ENCODE data around the gene DMRTB1.
A peak's percentile ranks its signal among the peaks of the same experiment; 100 is the strongest.

Gene DMRTB1

GRCh38 chr1:53438427-53439336 lies 20.5 kb upstream of the DMRTB1 start:
- no peak for DNase-seq

GRCh38 chr1:53439337-53440207 lies 19.6 kb upstream of the DMRTB1 start:
- DNase-seq = no peak

DNA sequence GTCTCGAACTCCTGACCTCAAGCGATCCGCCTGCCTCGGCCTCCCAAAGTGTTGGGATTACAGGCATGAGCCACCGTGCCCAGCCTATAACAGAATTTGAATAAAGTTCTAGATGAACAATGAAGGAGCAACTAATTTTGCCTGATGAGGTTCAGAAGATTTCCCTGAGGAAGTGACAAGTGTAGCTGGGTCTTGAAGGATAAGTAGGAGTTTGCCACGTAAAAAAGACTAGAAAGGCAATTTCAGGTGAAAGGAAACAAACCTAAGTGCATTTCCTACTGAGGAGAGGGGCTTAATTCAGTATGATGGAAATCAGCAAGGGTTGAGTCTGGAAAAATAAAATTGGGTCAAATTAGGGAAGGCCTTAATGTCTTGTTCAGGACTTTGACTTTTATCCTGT lies 18.6 kb upstream of the DMRTB1 start:
- DNase-seq = no peak

- DNase-seq = peak; percentile 51
Observed at GRCh38 chr1:53442299-53442698, 16.9 kb upstream of the DMRTB1 start.

DNA sequence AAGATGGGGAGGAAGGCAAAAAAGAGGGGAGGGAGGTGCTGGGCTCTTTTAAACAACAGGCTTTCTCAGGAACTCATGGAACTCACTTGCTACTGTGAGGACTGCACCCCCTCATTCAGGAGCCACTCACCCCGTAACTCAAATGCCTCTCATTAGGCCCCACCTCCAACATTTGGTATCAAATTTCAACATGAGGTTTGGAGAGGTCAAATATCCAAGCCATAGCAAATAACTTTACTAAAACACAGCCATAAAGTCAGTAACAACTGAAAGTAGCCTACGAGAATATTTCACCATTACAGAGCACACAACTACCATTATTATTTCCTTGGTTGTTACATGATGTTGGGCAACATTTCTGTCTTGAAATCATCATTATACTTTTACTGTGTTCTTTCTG lies 13.1 kb upstream of the DMRTB1 start:
- no peak for DNase-seq

GRCh38 chr1:53447413-53447812 lies 11.8 kb upstream of the DMRTB1 start:
- DNase-seq = no peak

DNA sequence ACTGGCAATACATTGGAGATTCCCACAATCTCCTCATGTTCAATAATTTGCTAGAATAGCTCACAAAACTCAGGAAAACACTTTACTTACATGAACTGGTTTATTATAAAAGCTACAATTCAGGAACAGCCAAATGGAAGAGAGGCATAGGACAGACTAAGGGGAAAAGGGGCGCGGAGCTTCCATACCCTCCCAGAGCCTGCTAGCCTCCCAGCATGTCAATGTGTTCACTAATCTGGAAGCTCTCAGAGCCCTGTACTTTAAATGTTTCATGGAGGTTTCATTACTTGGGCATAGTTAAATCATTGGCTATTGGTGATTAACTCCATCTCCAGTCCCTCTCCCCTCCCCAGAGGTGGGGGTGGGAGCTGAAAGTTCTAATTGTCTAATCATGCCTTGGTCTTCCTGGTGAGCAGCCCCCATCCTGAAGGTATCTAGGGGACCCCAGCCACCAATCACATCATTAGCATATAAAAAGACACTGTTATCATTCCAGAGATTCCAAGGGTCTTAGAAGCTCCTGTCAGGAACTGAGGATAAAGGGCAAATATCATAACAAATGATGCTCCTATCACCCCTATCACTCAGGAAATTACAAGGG lies 10.9 kb upstream of the DMRTB1 start:
- DNase-seq = peak; percentile 21

- peak; percentile 71 for DNase-seq
Observed at GRCh38 chr1:53449021-53449420, 10.2 kb upstream of the DMRTB1 start.

GRCh38 chr1:53449693-53450092 lies 9.5 kb upstream of the DMRTB1 start:
- no peak for DNase-seq

DNA sequence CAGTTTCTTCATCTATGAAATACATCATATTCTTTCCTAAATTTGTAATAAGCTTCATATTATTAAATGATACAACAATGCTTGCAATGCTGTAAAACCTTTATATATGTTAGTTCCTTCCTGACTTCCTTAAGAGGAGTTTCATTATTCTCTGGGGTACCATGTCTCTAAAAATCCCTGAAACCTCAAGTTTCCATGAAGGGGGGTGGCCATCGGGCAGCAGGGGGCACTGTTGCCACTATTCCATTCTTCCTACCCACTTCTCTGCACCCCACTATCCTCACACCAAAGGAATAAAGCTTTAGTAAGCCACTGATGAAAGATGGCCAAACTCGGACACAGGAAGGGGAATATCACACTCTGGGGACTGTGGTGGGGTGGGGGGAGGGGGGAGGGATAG lies 9.0 kb upstream of the DMRTB1 start:
- DNase-seq = no peak

DNA sequence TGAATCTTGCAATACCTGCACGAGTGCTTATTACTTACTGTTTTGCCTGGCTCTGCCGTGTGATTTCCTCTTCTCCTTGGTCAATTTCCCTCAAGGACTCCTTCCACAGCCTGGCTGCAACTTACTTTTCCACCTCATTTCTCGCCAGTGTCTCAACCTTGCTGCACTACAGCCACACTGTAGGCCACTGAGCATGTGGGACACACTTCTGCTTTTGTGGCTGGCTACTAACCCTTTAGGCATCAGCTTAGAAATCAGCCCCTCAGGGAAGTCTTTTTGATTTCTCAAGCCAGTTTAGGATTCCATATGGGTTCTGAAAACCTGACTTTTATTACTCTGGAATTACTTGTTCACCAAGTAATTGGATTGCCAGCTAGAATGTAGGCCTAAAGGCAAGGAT lies 5.2 kb upstream of the DMRTB1 start:
- DNase-seq = no peak

- no peak for DNase-seq
Observed at GRCh38 chr1:53455364-53455991, 3.7 kb upstream of the DMRTB1 start.

DNA sequence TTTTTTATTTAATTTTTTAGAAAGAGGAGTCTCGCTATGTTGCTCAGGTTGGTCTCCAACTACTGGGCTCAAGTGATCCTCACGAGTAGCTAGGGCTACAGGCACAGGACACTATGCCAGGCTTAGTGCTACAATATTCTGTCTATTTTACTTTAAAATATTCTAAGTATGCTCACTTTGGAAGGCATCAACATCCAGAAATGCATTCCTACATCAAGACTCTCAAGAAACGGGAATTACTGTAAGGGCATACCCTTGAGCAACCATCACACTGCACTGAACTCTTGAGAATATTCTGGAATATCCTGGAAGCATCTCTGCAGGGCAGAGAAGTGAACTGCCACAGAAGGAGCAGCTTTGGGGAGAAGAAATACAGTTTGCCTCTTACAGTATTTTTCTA lies 565 bp upstream of the DMRTB1 start:
- DNase-seq = no peak

- DNase-seq = no peak
Observed at GRCh38 chr1:53460211-53460634, 1.0 kb downstream of the DMRTB1 start.

GRCh38 chr1:53460666-53461322 lies 1.6 kb downstream of the DMRTB1 start:
- no peak for DNase-seq

DNA sequence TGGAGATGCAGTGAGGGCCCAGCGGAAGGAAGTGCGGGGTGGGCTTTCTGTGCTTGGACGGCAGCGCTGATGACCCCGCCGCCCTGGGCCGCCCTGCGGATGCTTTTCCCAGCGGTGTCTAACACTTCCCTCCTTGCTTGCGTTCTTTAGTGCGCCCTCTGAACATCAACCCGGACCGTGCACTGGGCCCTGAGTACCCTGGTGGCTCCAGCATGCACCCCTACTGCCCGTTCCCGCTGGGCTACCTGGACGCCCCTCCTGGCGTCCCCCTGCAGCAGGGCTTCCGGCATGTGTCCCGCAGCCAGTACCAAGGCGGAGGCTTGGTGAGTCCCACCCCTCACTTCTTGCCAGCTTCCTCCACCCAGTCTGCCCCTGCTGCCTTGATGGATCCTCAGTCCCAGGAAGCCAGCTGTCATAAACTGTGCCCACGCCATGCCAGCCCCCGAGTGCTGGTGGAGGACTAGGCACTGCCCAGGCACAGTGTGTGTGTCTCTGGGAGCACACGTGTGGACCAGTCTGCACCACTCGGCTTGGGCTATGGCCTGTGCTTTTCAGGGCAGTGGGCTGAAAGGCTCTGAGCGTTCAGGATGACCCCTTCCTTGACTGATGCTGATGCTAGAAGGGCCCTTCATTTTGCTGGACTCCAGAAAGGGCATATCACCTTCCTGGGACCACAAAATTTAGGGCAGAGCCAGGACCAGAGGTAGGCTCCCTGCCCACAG lies 2.3 kb downstream of the DMRTB1 start:
- DNase-seq = no peak

DNA sequence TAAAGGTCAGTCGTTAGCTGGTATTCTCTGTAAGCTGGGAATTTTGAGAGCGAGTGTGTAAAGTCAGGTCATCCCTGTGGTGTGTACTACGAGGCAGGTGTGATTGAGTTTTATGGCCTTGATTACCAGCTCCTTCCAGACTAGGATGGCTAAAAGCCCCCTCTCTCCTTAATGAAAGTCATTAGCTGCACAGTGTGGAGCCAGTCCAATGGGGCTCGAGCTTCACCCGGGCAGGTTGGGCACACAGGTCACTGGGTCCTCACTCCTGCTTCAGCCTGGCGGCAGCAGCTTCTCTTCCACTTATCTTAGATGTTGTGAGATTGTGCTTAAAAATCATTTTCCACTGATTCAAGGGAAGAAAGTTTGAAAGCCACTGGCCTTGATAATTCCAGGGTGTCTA lies 3.0 kb downstream of the DMRTB1 start:
- no peak for DNase-seq

DNA sequence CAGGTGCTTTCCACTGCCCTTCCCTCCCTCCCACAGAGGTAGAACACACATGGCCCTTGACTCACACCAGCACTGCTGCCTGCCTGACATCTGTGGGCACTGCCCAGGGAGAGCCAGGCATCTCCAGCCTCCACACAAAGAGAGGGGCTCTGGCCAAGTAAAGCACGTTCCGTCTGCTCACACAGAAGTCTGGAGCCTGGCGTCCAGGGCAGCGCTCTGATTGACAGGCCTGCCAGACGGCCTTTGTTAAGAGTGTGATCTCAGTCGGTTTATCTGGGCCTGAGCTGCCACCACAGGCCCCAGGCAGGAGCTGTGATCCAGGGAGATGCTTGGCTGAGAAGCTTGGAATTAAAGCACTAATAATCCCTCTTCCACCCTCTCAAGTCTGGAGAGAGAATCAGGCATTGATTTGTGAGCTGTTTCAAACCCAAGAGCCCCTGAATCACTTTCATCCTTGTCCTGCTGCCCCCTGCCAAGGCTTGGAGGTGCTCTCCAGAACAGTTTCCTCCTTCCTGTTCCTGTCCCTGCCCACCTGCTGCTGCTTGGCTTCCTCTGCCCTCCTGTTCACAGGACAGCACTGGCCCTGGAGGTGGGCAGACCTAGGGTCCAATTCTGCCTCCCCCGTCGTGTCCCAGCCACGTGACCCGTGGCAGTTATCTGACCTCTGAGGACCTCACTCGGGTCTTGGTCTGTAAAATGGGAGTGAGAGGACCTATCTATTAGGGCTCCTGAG lies 3.7 kb downstream of the DMRTB1 start:
- no peak for DNase-seq

GRCh38 chr1:53463961-53464899 lies 5.0 kb downstream of the DMRTB1 start:
- DNase-seq = no peak

Measured in NCI-H226 (cell line).